NCI-H2196 treated with DMSO at 0.1 percent for 48 hours (cell line): ENCODE data around the gene DNAI2.

Source experiments
- DNase-seq: peaks from one replicate; lab custom pipeline; 2025; ENCODE audit not compliant: unreplicated experiment; lab: John Stamatoyannopoulos, UW

DNAI2 gene

GRCh38 chr17:74274060-74274708 lies at the start of gene DNAI2:
DNAI2 (plus strand) TSS chr17:74274234; CDS start chr17:74281818, 7,584 bp downstream.
- DNase-seq = no peak

- DNase-seq = no peak
Measured at GRCh38 chr17:74224959-74225725, 48.9 kb upstream of the DNAI2 start.

- DNase-seq = no peak
Measured at GRCh38 chr17:74226252-74226651, 47.8 kb upstream of the DNAI2 start.

- DNase-seq = no peak
Measured at GRCh38 chr17:74227271-74228080, 46.6 kb upstream of the DNAI2 start.

- no peak for DNase-seq
Measured at GRCh38 chr17:74228306-74228978, 45.6 kb upstream of the DNAI2 start.

GRCh38 chr17:74230896-74231295 lies 43.1 kb upstream of the DNAI2 start:
- DNase-seq = no peak

GRCh38 chr17:74231928-74232907 lies 41.8 kb upstream of the DNAI2 start:
- no peak for DNase-seq

GRCh38 chr17:74233937-74234336 lies 40.1 kb upstream of the DNAI2 start:
- no peak for DNase-seq

- DNase-seq = no peak
Measured at GRCh38 chr17:74234486-74234885, 39.5 kb upstream of the DNAI2 start.

- DNase-seq = no peak
Measured at GRCh38 chr17:74235040-74235581, 38.9 kb upstream of the DNAI2 start.

- no peak for DNase-seq
Measured at GRCh38 chr17:74235911-74236371, 38.1 kb upstream of the DNAI2 start.

- no peak for DNase-seq
Measured at GRCh38 chr17:74237321-74237720, 36.7 kb upstream of the DNAI2 start.

GRCh38 chr17:74239172-74239571 lies 34.9 kb upstream of the DNAI2 start:
- no peak for DNase-seq

GRCh38 chr17:74240618-74241205 lies 33.3 kb upstream of the DNAI2 start:
- no peak for DNase-seq

GRCh38 chr17:74241431-74241830 lies 32.6 kb upstream of the DNAI2 start:
- no peak for DNase-seq

GRCh38 chr17:74241847-74242246 lies 32.2 kb upstream of the DNAI2 start:
- DNase-seq = no peak

GRCh38 chr17:74243013-74243755 lies 30.9 kb upstream of the DNAI2 start:
- peak; percentile 5 for DNase-seq

- DNase-seq = no peak
Measured at GRCh38 chr17:74244128-74244527, 29.9 kb upstream of the DNAI2 start.

- DNase-seq = no peak
Measured at GRCh38 chr17:74244548-74244947, 29.5 kb upstream of the DNAI2 start.
